Activated T-cell treated with anti-CD3 and anti-CD28 coated beads, Interleukin-2, amount 50 U/mL, for 72 hours (primary cell): ENCODE results near the gene MINDY4. TPM values are rescaled to one million over a fixed set of nuclear protein-coding genes. Genes with fewer than 3 reads are reported as not detected.

ENCODE experiments used
- ATAC-seq, 2 donors: fragments of 150-1000 bp; cut with Tn5 transposase; replicated peaks in 1 of 2; 2 replicates each; pipeline ENCODE4 v1.10.0; 2021; ENCODE audit warnings: moderate library complexity in 2 of 2, mild to moderate bottlenecking in 1 of 2
- DNase-seq, 2 donors: peaks; one replicate each; pipeline ENCODE4 v3.0.0; 2021 to 2022; ENCODE audit warnings: mixed read lengths in 1 of 2
- H3K27ac Mint-ChIP-seq: one replicate; pipeline ENCODE4 v1.8.0; 2022; ENCODE audit warnings: mild to moderate bottlenecking, moderate library complexity, mixed read lengths
- H3K27me3 Mint-ChIP-seq: one replicate; pipeline ENCODE4 v1.8.0; 2022; ENCODE audit warnings: low read depth, mixed read lengths
- H3K36me3 Mint-ChIP-seq, 2 donors: one replicate each; pipeline ENCODE4 v1.8.0; 2022; ENCODE audit warnings: mixed read lengths in 2 of 2, mild to moderate bottlenecking in 1 of 2; ENCODE audit not compliant: insufficient read depth in 2 of 2
- H3K4me1 Mint-ChIP-seq: one replicate; pipeline ENCODE4 v1.8.0; 2022; ENCODE audit warnings: low read depth, mixed read lengths
- H3K4me3 Mint-ChIP-seq, 2 donors: one replicate each; pipeline ENCODE4 v1.8.0; 2022; ENCODE audit warnings: mild to moderate bottlenecking in 2 of 2, mixed read lengths in 2 of 2, moderate library complexity in 2 of 2
- H3K9me3 Mint-ChIP-seq, 2 donors: one replicate each; pipeline ENCODE4 v1.8.0; 2022; ENCODE audit warnings: mixed read lengths in 2 of 2
- total RNA-seq, 2 donors: library from RNA; stranded (reverse); gene quantifications; one replicate each; pipeline ENCODE4 v1.2.3, GENCODE V29; 2022

The MINDY4 gene
- total RNA-seq, 2 donors from 2014 or later, result 1.1 to 1.9 TPM

DNA sequence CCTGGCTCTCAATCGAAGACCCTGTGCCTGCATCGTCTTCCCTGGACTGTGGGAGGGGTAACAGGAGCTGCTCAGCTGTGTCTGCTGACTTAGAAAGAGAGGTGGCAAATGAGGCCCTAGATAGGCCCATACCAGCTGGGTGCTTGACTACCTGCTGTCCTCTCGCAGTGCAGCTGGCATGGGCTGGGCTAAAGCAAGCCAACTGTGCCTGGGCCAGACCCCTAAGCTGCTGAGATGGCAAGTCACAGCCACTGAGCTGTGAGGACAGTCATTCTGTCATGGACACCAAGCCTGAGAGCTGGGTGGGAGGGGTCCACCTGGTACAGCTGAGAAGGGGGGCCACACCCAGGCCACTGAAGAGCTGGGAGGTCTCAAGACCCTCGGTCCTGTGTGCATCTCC, 94.6 kb downstream of the MINDY4 start:
- ATAC-seq (no peak), DNase-seq (no peak)
- Mint-ChIP-seq H3K4me1 (no peaks in the 10 kb centered on the region), H3K4me3 (no peak overlapping the region), H3K9me3 (no peaks in the 10 kb centered on the region), H3K36me3 (no peaks in the 10 kb centered on the region), H3K27ac (no peak overlapping the region), H3K27me3 (no peaks in the 10 kb centered on the region)

DNA sequence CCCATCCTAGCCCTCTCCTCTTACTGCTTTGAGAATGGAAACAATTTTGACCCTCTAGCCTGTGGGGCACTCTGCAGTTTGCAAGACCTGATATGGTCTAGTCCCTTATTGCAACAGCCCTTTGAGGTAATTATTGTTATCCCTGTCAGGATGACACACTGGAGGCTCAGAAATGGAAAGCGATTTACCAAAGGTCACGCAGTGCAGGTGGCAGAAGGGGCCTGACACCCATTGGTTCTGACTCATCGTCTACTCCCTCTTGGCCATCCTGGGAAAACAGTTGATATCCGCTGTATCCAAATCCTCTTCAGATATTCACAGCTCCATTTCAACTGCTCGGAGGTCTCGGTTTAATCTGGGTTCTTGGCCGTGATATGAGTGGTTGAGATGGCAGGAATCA, 95.7 kb downstream of the MINDY4 start:
- H3K27me3 Mint-ChIP-seq, result no peaks in the 10 kb centered on the region
- H3K4me1 Mint-ChIP-seq, result no peaks in the 10 kb centered on the region
- H3K9me3 Mint-ChIP-seq, result no peaks in the 10 kb centered on the region
- ATAC-seq (no peak), DNase-seq (no peak)
- no peak overlapping the region for H3K4me3 Mint-ChIP-seq
- H3K36me3 Mint-ChIP-seq, result no peaks in the 10 kb centered on the region
- H3K27ac Mint-ChIP-seq, result no peak overlapping the region

DNA sequence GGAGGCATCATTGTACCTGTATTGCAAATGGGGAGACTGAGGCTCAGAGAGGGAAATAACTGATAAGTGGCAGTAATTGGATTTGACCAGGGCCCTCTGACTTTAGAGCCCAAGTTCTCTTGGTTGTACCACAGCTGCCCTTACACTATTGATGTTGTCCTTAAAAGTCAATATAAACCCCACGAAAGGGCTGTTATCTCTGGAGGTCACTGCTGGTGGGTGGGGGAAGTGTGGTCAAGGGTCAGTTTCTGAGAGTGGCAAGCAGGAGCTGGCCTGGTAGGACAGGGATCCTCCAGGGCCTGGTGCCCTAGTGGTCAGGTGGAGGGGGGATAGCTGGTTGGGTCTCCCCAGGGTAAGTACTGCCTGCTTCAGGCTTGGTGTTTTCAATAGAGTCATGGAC, 96.3 kb downstream of the MINDY4 start:
- Mint-ChIP-seq H3K36me3 (no peaks in the 10 kb centered on the region), H3K27me3 (no peaks in the 10 kb centered on the region), H3K4me3 (no peak overlapping the region), H3K4me1 (no peaks in the 10 kb centered on the region), H3K9me3 (no peaks in the 10 kb centered on the region), H3K27ac (no peak overlapping the region)
- DNase-seq, result no peak
- no peak for ATAC-seq

DNA sequence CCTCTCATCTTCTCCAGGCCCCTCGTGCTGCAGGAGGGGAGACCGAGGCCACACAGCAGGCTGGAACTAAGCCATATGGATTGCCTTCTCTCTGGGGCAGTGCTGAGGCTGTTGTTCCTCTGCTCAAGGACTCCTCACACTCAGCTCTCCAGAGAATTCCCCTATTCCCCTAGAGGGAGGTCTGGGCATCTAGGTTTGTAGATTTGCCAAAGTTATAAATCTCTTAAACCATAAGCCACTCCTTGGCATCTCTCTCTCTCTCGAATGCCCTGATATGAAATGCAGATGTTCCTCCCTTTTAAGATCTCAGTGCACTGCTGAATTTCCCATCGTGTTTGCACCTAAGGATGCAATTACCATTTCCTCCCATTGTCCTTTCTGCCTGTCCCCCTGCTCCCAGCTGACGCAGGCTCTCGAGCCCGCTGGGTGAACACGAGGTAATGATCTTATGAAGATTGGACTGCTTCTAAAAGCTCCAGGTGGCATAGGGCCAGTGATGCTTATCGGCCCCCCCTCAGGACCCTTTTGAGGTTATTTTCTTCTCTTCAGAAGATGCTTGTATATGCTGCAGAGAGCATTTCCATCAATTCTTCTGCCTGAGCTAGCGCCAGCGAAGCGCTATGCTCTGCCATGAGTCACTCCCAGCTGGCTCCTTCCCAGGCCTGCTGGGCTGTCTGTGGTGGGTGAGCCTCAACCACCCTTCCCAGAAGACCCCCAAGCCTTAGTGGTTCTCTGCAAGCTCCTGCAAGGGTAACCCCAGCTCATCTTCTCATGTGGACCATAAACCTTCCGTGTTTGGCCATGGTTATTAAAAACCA, 98.8 kb downstream of the MINDY4 start:
- DNase-seq (no peak), ATAC-seq (no peak)
- no peaks in the 10 kb centered on the region for H3K36me3 Mint-ChIP-seq
- H3K4me1 Mint-ChIP-seq, result no peaks in the 10 kb centered on the region
- H3K27ac Mint-ChIP-seq, result no peak overlapping the region
- H3K27me3 Mint-ChIP-seq, result no peaks in the 10 kb centered on the region
- no peak overlapping the region for H3K4me3 Mint-ChIP-seq
- H3K9me3 Mint-ChIP-seq, result no peaks in the 10 kb centered on the region

DNA sequence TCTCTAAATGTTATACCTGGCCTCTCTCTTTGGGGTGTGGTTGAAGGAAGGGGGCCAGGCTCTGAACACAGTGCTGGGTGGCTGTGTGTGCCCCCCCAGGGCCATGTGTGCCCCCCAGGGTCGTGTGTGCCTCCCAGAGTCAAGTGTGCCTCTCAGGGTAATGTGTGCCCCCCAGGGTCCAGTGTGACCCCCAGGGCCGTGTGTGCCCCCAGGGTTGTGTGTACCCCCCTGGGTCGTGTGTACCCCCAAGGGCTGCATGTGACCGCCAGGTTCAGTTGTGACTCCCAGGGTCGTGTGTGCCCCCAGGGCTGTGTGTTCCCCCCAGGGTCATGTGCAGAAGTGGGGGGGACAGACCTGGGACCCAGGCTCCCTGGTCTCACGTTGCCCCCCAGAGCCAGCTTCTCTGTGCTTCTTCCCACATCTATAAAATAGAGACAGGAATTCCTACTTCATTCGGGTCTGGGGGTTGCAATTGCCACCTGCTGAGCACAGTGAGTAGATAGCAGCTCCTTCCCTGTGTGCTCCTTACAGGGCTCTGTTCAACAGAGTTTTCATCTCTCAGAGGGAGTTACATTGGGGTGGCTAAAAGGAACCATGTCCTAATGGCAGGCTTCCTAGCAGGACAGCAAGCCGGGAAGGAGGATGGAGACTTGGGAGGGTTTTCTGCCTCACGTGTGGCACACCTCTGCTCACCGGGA, 99.8 kb downstream of the MINDY4 start:
- Mint-ChIP-seq H3K36me3 (no peaks in the 10 kb centered on the region), H3K9me3 (no peaks in the 10 kb centered on the region), H3K27ac (no peak overlapping the region), H3K4me3 (no peak overlapping the region), H3K4me1 (no peaks in the 10 kb centered on the region), H3K27me3 (no peaks in the 10 kb centered on the region)
- DNase-seq, result no peak
- no peak for ATAC-seq

DNA sequence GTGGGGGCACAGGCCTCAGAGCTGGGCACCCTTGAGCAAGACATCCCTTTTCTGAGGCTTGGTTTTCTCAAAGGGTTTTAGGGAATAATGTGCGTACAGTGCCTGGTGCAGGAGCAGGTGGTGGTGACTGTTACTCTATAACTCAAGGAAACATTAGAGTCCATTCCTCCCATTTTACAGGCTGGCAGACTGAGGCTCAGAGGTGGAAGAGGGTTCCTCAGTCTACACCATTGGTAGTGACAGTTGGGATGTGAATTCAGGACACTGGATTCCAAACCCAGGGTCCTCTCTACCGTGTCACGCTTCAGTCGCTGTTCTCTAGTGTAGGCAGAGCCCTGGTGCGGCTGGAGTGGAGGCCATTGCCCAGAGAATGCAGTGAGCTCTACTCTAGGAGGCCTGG, 100.4 kb downstream of the MINDY4 start:
- H3K36me3 Mint-ChIP-seq, result no peaks in the 10 kb centered on the region
- H3K27ac Mint-ChIP-seq, result no peak overlapping the region
- no peaks in the 10 kb centered on the region for H3K27me3 Mint-ChIP-seq
- no peak for ATAC-seq
- H3K4me1 Mint-ChIP-seq, result no peaks in the 10 kb centered on the region
- H3K4me3 Mint-ChIP-seq, result no peak overlapping the region
- DNase-seq, result no peak
- no peaks in the 10 kb centered on the region for H3K9me3 Mint-ChIP-seq

DNA sequence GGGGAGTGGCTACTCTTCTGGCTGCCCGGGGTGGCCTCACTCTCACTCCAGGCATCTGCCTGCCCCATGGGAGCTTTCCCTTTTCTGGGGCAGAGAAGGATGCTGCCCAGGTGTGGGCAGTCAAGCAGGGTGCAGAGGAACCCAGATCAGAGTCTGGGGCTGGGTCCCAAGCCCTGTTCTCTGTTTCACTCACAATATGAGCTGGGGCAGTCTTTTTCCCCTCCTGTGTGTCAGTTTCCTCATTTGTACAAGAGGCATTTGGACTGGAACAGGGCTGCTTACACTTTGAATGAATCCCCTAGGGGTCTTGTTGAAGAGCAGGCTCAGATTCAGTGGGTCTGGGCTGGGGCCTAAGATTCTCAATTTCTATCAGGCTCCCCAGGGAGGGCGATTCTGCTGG, 102.0 kb downstream of the MINDY4 start:
- H3K4me3 Mint-ChIP-seq, result no peak overlapping the region
- H3K4me1 Mint-ChIP-seq, result no peaks in the 10 kb centered on the region
- no peak overlapping the region for H3K27ac Mint-ChIP-seq
- H3K9me3 Mint-ChIP-seq, result no peaks in the 10 kb centered on the region
- no peak for ATAC-seq
- H3K36me3 Mint-ChIP-seq, result no peaks in the 10 kb centered on the region
- H3K27me3 Mint-ChIP-seq, result no peaks in the 10 kb centered on the region
- no peak for DNase-seq

DNA sequence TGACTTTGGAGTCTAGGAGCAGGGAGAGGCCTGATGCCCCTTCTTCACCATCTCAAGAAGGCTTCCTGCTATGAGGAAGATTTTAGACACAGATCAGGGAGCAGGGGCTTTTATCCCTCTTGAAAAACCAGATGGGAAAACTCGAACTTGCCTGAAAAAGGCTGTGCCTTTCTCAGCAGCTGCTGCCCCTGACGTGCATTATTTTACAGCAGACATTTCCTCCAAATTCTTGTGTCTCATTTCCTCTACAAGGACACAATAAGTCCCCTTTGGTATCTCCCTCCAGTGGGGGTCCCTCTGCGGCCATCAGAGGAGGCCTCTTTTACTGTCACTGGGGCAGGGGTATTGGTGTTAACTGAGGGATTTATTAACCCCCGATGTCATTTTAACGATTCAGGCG, 102.4 kb downstream of the MINDY4 start:
- no peaks in the 10 kb centered on the region for H3K36me3 Mint-ChIP-seq
- ATAC-seq, result no peak
- no peaks in the 10 kb centered on the region for H3K27me3 Mint-ChIP-seq

DNA sequence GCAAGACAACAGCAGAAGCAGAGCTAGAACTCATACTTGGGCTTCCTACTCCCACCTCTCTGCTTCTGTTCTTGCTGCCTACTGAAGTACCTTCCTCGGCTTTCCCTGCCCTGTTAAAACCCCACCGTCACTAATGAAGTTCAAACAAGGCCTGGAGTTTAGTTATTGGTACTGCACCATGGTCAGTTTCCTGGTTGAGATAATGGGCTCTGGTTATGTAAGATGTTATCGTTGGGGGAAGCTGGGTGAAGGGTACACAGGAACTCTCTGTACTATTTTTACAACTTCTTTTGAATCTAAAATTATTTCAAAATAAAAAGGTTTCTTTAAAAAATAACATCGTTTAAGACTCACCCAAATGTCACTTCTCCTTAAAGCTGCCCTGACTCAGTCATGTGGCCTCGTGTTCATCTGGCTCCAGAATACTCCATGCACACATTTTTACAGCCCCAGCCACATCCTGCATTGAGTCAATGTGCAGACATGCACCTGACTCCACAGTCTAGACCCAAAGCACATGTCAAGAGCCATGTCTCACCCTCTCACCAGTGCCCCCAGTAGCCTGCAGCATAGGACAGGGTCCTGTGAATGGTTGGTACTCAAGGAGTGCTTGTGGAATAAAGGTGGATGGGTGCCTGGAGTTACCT, 103.6 kb downstream of the MINDY4 start:
- H3K4me1 Mint-ChIP-seq, result no peaks in the 10 kb centered on the region
- H3K27ac Mint-ChIP-seq, result no peak overlapping the region
- H3K9me3 Mint-ChIP-seq, result no peaks in the 10 kb centered on the region
- H3K4me3 Mint-ChIP-seq, result no peak overlapping the region
- no peak for DNase-seq
- H3K27me3 Mint-ChIP-seq, result no peaks in the 10 kb centered on the region
- ATAC-seq, result no peak
- H3K36me3 Mint-ChIP-seq, result no peaks in the 10 kb centered on the region

More for the DNA sequence above, 102.4 kb downstream of the MINDY4 start:
- no peaks in the 10 kb centered on the region for H3K9me3 Mint-ChIP-seq
- no peak overlapping the region for H3K4me3 Mint-ChIP-seq
- no peaks in the 10 kb centered on the region for H3K4me1 Mint-ChIP-seq
- no peak for DNase-seq
- H3K27ac Mint-ChIP-seq, result no peak overlapping the region

DNA sequence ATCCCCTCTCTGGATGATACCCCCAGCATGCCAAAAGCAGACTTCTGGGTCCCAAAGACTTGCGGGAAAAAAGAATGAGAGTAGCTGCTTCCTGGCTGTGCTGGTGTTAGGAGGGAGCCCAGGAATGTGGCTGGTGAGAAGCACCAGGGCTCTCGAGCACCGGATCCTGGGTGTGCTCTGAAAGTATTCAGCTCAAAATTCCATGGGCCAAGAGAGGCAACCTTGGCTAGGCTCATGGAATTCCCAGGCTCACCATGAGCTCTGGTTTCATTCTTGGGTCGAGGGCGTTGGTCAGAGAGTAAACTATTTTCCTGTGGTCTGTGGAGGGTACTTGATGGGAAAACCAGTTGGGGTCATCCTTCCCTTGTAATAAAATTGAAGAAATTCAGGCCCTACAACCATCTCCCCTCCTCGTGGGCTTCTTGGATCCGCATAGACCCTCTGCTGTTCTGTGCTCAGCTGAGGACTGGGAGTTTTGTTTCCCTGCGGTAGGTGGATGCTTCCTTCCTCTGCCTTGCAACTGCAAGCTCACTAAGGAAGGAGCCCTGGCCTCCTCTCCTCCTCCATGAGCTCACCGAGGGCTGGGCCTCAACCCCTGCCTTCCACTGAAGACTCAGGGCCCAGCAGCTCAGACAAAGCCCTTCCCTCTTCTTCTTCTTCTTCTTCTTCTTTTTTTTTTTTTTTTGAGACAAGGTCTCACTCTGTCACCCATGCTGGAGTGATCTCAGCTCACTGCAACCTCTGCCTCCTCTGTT, 106.0 kb downstream of the MINDY4 start:
- Mint-ChIP-seq H3K36me3 (no peaks in the 10 kb centered on the region), H3K4me1 (no peaks in the 10 kb centered on the region), H3K9me3 (no peaks in the 10 kb centered on the region), H3K4me3 (no peak overlapping the region), H3K27me3 (no peaks in the 10 kb centered on the region), H3K27ac (no peak overlapping the region)
- DNase-seq, result no peak
- ATAC-seq, result no peak

DNA sequence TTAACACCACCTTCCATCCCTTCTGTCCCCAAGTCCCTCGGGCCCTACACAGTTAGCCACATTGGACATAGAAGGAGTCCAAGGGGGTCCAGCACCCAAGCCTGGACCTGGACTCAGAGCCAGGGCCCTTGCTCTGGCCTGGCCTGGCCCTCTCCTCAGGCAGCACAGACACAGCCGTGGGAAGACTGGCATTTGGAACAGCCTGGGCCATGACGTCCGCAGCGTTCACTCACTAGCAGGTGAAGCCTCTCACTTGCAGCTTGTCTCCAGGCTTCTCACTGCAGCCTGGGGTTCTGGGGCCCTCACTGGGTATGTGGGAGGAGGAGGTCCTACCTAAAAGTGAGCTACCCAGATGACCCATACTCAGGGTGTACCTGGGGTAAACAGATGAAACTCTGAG, 106.8 kb downstream of the MINDY4 start:
- H3K36me3 Mint-ChIP-seq, result no peaks in the 10 kb centered on the region
- no peaks in the 10 kb centered on the region for H3K27me3 Mint-ChIP-seq
- no peak overlapping the region for H3K4me3 Mint-ChIP-seq
- no peak for ATAC-seq
- H3K27ac Mint-ChIP-seq, result no peak overlapping the region
- H3K9me3 Mint-ChIP-seq, result no peaks in the 10 kb centered on the region
- H3K4me1 Mint-ChIP-seq, result no peaks in the 10 kb centered on the region
- no peak for DNase-seq

DNA sequence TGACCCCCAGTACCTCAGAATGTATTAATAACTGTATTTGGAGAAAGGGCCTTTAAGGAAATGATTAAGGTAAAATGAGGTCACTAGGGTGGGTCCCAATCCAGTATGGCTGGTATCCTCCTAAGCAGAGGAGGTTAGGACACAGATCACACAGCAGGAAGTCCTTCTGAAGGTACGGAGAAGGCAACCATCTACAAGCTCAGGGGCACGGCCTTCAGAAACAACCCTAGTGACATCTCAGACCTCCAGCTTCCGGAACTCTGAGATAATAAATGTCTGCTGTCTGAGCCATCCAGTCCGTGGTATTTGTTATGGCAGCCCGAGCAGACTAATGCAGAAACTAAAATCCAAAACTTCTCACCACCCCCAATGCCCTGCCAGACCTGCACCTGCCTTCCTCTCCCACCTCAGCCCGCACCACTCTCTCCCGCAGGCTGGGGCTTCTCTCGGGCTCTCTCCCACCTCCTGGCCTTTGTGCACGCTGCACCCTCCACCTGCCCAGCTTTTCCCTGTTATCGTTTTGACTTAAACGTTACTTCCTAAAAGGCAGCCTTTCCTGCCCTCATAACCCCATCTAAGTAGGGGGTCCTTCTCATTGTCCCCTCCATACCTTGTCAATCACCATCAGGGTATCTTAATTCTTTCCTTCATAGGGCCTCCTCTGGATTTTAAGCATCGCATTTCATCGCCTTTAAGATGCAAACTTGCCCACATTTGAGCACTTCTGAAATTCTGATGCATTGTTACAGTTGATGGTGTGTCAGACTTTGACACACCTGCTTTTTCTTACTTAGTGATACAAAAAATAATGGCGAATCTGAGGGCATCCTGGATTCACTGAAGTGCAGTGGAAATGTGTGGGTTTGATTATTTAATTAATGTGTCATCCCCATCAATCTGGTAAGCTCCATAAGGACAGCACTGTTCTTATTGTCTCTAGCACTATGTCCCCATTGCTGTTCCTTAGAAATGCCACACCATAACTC, 108.2 kb downstream of the MINDY4 start:
- DNase-seq (no peak), ATAC-seq (no peak)
- Mint-ChIP-seq H3K4me1 (no peaks in the 10 kb centered on the region), H3K27me3 (no peaks in the 10 kb centered on the region), H3K4me3 (no peak overlapping the region), H3K9me3 (no peaks in the 10 kb centered on the region), H3K36me3 (no peaks in the 10 kb centered on the region), H3K27ac (no peak overlapping the region)
